GM13976 (cell line): ENCODE results near the gene C8A.

Source experiments
- DNase-seq: peaks from one replicate; pipeline ENCODE4 v3.0.0; 2012; ENCODE audit warnings: low spot score
- in situ Hi-C: fragments of 300-500 bp; cut with MboI; formaldehyde crosslinking; loops from one replicate; pipeline ENCODE4 v1.12.0; 2022; ENCODE audit warnings: low sequenced_read_pairs, mixed read lengths, inconsistent platforms; ENCODE audit not compliant: unreplicated experiment
- TF ChIP-seq, protein P1 (sequence below): IDR thresholded peaks from 2 replicates; pipeline ENCODE4 v1.5.1; 2012; ENCODE audit warnings: borderline replicate concordance, mild to moderate bottlenecking; ENCODE audit not compliant: insufficient read depth; ENCODE audit errors: extremely low read depth, missing control alignments, control extremely low read depth

C8A gene

DNA sequence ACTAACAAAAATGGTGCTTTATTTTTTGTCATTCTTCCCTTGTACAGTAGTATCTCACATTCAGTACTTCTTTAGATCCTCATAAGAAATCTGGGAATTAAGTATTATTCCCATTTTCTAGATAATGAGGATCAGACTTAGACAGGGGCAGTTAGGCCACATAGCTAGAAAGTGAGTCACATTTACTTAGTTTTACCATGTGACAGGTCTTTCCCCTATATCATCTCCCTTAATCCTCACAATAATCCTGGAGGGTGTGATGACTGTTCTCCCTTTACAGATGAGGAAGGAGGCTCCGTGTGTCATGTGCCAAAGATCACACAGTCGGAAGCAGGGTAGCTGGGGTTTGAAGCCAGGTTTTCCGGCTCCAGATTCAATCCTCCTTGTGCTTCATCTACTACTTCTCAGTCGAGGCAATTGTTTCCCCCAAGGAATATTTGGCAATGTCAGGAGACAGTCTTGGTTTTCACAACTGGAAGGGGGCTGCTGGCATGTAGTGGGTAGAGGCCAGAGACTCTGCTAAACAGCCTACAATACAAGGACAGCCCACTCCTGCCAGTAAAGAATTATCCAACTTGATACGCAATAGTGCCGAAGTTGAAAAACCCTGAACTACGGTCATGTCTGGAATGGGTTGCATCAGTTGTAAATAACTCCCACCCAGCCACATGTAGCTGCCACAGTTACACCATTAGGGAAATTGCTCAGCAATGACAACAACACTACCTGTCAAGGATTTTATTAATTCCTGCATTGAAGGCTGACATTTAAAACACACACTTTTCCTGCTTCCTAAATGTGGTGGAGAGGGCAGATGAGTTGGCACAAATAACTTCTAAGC is 56.7 kb downstream of the C8A start:
- no peak for DNase-seq
- TF ChIP-seq, protein P1, sequence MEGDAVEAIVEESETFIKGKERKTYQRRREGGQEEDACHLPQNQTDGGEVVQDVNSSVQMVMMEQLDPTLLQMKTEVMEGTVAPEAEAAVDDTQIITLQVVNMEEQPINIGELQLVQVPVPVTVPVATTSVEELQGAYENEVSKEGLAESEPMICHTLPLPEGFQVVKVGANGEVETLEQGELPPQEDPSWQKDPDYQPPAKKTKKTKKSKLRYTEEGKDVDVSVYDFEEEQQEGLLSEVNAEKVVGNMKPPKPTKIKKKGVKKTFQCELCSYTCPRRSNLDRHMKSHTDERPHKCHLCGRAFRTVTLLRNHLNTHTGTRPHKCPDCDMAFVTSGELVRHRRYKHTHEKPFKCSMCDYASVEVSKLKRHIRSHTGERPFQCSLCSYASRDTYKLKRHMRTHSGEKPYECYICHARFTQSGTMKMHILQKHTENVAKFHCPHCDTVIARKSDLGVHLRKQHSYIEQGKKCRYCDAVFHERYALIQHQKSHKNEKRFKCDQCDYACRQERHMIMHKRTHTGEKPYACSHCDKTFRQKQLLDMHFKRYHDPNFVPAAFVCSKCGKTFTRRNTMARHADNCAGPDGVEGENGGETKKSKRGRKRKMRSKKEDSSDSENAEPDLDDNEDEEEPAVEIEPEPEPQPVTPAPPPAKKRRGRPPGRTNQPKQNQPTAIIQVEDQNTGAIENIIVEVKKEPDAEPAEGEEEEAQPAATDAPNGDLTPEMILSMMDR = no peak
- in situ Hi-C loops = no loop called here

DNA sequence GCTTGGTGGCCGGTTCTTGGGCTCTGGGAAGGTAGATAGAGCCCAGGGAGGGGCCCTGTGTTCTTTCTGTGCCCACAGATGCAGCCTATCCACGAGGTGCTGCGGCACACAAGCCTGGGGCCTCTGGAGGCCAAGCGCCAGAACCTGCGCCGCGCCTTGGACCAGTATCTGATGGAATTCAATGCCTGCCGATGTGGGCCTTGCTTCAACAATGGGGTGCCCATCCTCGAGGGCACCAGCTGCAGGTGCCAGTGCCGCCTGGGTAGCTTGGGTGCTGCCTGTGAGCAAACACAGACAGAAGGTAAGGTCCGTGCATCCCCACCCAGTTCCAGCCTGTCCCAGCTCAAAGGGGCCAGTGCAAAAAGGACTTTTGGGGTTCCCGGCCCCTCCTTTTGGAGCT is 57.7 kb downstream of the C8A start:
- TF ChIP-seq, protein P1 = no peak
- no peak for DNase-seq
- in situ Hi-C loops = no loop called here

DNA sequence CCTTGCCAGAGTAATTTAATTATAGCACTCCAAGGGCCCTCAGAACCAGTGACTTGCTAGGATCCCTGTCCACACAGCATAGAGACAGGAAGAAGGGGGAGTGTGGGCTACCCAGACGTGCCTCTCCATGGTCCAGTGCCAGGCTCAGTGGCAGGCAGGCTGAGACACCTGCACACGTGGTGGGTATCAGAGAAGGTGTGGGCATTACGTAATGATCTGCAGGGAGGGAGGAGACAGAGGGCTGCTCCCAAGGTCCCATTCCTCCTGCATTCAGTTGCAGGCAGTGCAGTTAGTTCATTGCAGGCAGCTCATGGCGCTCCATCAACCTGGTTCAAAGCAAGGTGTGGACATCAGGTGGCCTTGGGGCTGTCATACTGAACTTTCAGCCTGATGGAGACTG is 61.4 kb downstream of the C8A start:
- TF ChIP-seq, protein P1 = no peak
- no peak for DNase-seq
- in situ Hi-C loops = no loop called here

DNA sequence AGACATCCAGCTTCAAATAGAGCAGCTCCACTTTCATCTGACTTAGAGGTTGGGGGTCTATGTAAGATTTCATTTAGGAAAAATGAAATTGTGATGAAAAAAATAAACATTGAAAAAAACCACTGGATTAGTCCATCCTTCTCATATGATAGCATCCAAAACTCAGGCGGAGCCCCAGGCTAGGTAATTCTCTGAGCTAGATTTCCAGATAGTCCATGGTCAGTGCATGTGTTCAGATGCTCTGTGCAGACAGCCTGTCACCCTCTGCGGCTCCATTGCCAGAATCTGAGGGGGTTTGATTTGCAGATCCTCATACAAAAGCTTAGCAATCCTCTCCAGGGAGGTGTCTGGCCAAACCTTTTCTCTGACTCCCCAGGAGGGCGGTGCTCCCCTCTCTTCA is 62.0 kb downstream of the C8A start:
- no peak for DNase-seq
- TF ChIP-seq, protein P1 = no peak
- in situ Hi-C loops = no loop called here

DNA sequence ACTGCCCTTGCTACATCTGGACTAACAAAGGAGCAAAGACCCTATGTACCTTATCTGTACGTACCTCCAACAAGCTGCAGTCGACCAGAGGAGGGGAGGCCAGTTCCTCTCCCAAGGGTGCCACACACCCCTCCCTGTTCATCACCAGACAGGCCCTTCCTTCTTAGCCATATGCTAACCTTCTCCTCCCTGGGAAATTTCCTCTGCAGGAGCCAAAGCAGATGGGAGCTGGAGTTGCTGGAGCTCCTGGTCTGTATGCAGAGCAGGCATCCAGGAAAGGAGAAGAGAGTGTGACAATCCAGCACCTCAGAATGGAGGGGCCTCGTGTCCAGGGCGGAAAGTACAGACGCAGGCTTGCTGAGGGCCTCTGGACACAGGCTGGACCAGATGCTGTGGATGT is 62.8 kb downstream of the C8A start:
- in situ Hi-C loops = no loop called here
- TF ChIP-seq, protein P1 = no peak
- DNase-seq = no peak

DNA sequence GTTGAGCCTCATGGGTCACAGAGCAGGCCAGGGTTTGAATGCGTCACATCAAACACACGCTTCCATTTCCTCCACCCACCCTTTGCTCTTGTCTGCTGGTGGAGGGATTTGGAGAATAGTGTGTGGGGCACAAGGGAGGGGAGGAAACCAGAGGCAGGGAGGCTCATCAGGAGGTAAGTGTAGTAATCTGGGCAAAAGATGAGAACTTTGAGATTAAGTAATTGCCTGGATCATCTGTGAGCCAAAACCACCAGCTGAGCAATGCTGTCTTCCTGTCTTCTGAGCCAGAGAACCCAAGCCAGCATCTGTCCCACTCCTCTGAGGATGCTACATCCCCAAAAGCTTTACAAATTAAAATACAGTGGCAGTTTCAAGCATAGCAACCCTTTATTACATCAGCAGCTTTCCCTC is 66.0 kb downstream of the C8A start:
- DNase-seq = no peak
- in situ Hi-C loops = no loop called here
- TF ChIP-seq, protein P1 = no peak
